ENCODE data around the gene VIL1.

- TF ChIP-seq ZNF274 (IDR thresholded peaks at IDR 0.05; ENCODE audit: low read depth, low read length) (no peak), YY1 (IDR thresholded peaks at IDR 0.05; ENCODE audit: insufficient read depth, insufficient read length) (no peak), SUZ12 (IDR thresholded peaks at IDR 0.05; ENCODE audit: extremely low read depth, insufficient read depth, insufficient read length) (no peak)
These were observed 16.4 kb downstream of the VIL1 start for GRCh38 chr2:218435003-218435982.
